ENCODE results near the gene OPA3. TPM values are rescaled to one million over a fixed set of nuclear protein-coding genes. Genes with fewer than 3 reads are reported as not detected.

The OPA3 gene
- total and polyA plus RNA-seq, 2 donors (not counting 1 experiment from before 2014, with no cell fraction given) = 7.3 to 11.2 TPM

- peak overlapping the region; percentile 16 for H3K27ac Mint-ChIP-seq
- peaks cover 28% of the 10 kb centered on the region for H3K4me1 Mint-ChIP-seq
- Histone ChIP-seq H3K4me2 (replicated peaks; ENCODE audit: low read depth, low read length, poor library complexity, severe bottlenecking) (no peak overlapping the region), H3K79me2 (ENCODE audit: control insufficient read depth, insufficient read depth, low read length) (peaks cover 3% of the 10 kb centered on the region), H3K4me3 (ENCODE audit: control extremely low read depth in 1 of 5, extremely low read depth in 1 of 5, insufficient read depth in 1 of 5, low read depth in 2 of 5, low read length in 4 of 5) (no peak overlapping the region), H3K36me3 (replicated peaks in 1 of 2; ENCODE audit: control extremely low read depth in 1 of 2, control insufficient read depth in 1 of 2, extremely low read depth in 1 of 2, insufficient read depth in 2 of 2, low read length in 1 of 2) (peaks cover 0 to 40% of the 10 kb centered on the region in 2 experiments), H3K9me3 (ENCODE audit: control extremely low read depth in 1 of 3, control insufficient read depth in 2 of 3, insufficient read depth in 1 of 3, low read length in 2 of 3) (peaks cover 0 to 5% (median 0%) of the 10 kb centered on the region in 3 donors), H3K27me3 (replicated peaks in 1 of 4; ENCODE audit: control extremely low read depth in 1 of 4, control insufficient read depth in 3 of 4, insufficient read depth in 4 of 4, low read length in 3 of 4) (peaks cover 0 to 3% (median 0%) of the 10 kb centered on the region in 4 experiments), H3K9ac (ENCODE audit: low read length) (no peak overlapping the region), H4K20me1 (ENCODE audit: control insufficient read depth, insufficient read depth, low read length, poor library complexity, severe bottlenecking) (peaks cover 23% of the 10 kb centered on the region), H3K4me1 (ENCODE audit: control insufficient read depth in 2 of 2, insufficient read depth in 2 of 2, low read length in 2 of 2) (peaks cover 16 to 27% of the 10 kb centered on the region in 2 donors), H3K27ac (ENCODE audit: low read length in 2 of 2) (no peak overlapping the region), H2AFZ (ENCODE audit: insufficient read depth, low read depth, low read length, poor library complexity, severe bottlenecking) (no peak overlapping the region)
- WGBS (ENCODE audit: insufficient coverage) = 98% methylated on average over 11 of the region's 15 CpGs
- intact Hi-C loops (cut with micrococcal nuclease) = no loop called here
- DNase-seq (no peak), ATAC-seq (ENCODE audit: low read depth) (no peak)
- H3K9me3 Mint-ChIP-seq (ENCODE audit: insufficient read depth) = no peaks in the 10 kb centered on the region
- CTCF ChIA-PET = interaction anchor here (0.7 to 1.4 kb wide), 4 partner anchors 29 to 1651 kb away, joined by 3 to 5 read pairs (median 3); no protein-coding TSS in a partner anchor
- no peak for TF ChIP-seq EZH2 (IDR thresholded peaks at IDR 0.05; ENCODE audit: borderline replicate concordance, insufficient read depth, low read depth, low read length, poor library complexity, severe bottlenecking)
- no peak for TF ChIP-seq CTCF (IDR thresholded peaks at IDR 0.05)
- POLR2A ChIA-PET = no interaction called here
- no peaks in the 10 kb centered on the region for H3K27me3 Mint-ChIP-seq
- no peak overlapping the region for H3K4me3 Mint-ChIP-seq
Measured at GRCh38 chr19:45527731-45528130, 56.9 kb downstream of the OPA3 start.

GRCh38 chr19:45526971-45527370 is 57.6 kb downstream of the OPA3 start:
- H3K9me3 ChIP-seq (ENCODE audit: control extremely low read depth in 1 of 3, control insufficient read depth in 2 of 3, insufficient read depth in 1 of 3, low read length in 2 of 3) = peaks cover 0 to 5% (median 0%) of the 10 kb centered on the region in 3 donors
- H3K27ac Mint-ChIP-seq = peak overlapping the region; percentile 20
- WGBS (ENCODE audit: insufficient coverage) = 100% methylated on average over 2 of the region's 4 CpGs
- intact Hi-C loops (cut with micrococcal nuclease) = no loop called here
- no peak overlapping the region for H2AFZ ChIP-seq (ENCODE audit: insufficient read depth, low read depth, low read length, poor library complexity, severe bottlenecking)
- H3K27ac ChIP-seq (ENCODE audit: low read length in 2 of 2) = peak overlapping the region in 1 of 2 donors; percentile 9
- H3K4me1 Mint-ChIP-seq = peaks cover 28% of the 10 kb centered on the region
- no peak overlapping the region for H3K4me3 ChIP-seq (ENCODE audit: control extremely low read depth in 1 of 5, extremely low read depth in 1 of 5, insufficient read depth in 1 of 5, low read depth in 2 of 5, low read length in 4 of 5)
- no peak for ATAC-seq (ENCODE audit: low read depth)
- H3K27me3 Mint-ChIP-seq = no peaks in the 10 kb centered on the region
- POLR2A ChIA-PET = interaction anchor here (0.6 kb wide), 1 partner anchor 10 kb away, joined by 3 read pairs; no protein-coding TSS in a partner anchor
- no peak overlapping the region for H3K9ac ChIP-seq (ENCODE audit: low read length)
- H3K4me3 Mint-ChIP-seq = no peak overlapping the region
- peaks cover 3% of the 10 kb centered on the region for H3K79me2 ChIP-seq (ENCODE audit: control insufficient read depth, insufficient read depth, low read length)
- H3K4me1 ChIP-seq (ENCODE audit: control insufficient read depth in 2 of 2, insufficient read depth in 2 of 2, low read length in 2 of 2) = peaks cover 16 to 27% of the 10 kb centered on the region in 2 donors
- H3K4me2 ChIP-seq (replicated peaks; ENCODE audit: low read depth, low read length, poor library complexity, severe bottlenecking) = no peak overlapping the region
- H3K9me3 Mint-ChIP-seq (ENCODE audit: insufficient read depth) = no peaks in the 10 kb centered on the region
- H3K27me3 ChIP-seq (replicated peaks in 1 of 4; ENCODE audit: control extremely low read depth in 1 of 4, control insufficient read depth in 3 of 4, insufficient read depth in 4 of 4, low read length in 3 of 4) = peaks cover 0 to under 1% (median 0%) of the 10 kb centered on the region in 4 experiments
- no peak for DNase-seq
- TF ChIP-seq EZH2 (IDR thresholded peaks at IDR 0.05; ENCODE audit: borderline replicate concordance, insufficient read depth, low read depth, low read length, poor library complexity, severe bottlenecking) (no peak), CTCF (IDR thresholded peaks at IDR 0.05) (no peak)
- peaks cover 25% of the 10 kb centered on the region for H4K20me1 ChIP-seq (ENCODE audit: control insufficient read depth, insufficient read depth, low read length, poor library complexity, severe bottlenecking)
- H3K36me3 ChIP-seq (replicated peaks in 1 of 2; ENCODE audit: control extremely low read depth in 1 of 2, control insufficient read depth in 1 of 2, extremely low read depth in 1 of 2, insufficient read depth in 2 of 2, low read length in 1 of 2) = peaks cover 0 to 45% of the 10 kb centered on the region in 2 experiments
- CTCF ChIA-PET = interaction anchor here (0.7 to 1.9 kb wide), 5 partner anchors 16 to 1650 kb away, joined by 3 to 6 read pairs (median 3); no protein-coding TSS in a partner anchor

Data from B cell (primary cell).